Measurements from ENCODE around the gene AIF1.

The AIF1 gene

GRCh38 chr6:31621320-31621939 is 6.4 kb downstream of the AIF1 start:
- H3K4me3 ChIP-seq (ENCODE audit: low read depth in 1 of 2, low read length in 1 of 2), result peak overlapping the region; percentile 73 to 99
- peaks cover 42 to 43% of the 10 kb centered on the region in 2 experiments for H3K4me1 ChIP-seq (ENCODE audit: control insufficient read depth in 1 of 2, insufficient read depth in 1 of 2, low read depth in 1 of 2, low read length in 1 of 2)
- no peaks in the 10 kb centered on the region for H3K9me3 ChIP-seq
- peak overlapping the region; percentile 99 for H3K27ac ChIP-seq
- peaks cover 31% of the 10 kb centered on the region for H3K36me3 ChIP-seq
- TF ChIP-seq, protein P1, sequence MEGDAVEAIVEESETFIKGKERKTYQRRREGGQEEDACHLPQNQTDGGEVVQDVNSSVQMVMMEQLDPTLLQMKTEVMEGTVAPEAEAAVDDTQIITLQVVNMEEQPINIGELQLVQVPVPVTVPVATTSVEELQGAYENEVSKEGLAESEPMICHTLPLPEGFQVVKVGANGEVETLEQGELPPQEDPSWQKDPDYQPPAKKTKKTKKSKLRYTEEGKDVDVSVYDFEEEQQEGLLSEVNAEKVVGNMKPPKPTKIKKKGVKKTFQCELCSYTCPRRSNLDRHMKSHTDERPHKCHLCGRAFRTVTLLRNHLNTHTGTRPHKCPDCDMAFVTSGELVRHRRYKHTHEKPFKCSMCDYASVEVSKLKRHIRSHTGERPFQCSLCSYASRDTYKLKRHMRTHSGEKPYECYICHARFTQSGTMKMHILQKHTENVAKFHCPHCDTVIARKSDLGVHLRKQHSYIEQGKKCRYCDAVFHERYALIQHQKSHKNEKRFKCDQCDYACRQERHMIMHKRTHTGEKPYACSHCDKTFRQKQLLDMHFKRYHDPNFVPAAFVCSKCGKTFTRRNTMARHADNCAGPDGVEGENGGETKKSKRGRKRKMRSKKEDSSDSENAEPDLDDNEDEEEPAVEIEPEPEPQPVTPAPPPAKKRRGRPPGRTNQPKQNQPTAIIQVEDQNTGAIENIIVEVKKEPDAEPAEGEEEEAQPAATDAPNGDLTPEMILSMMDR (IDR thresholded peaks at IDR 0.05), result no peak
- no peaks in the 10 kb centered on the region for H3K27me3 ChIP-seq

GRCh38 chr6:31621991-31622390 is 7.0 kb downstream of the AIF1 start:
- Histone ChIP-seq H3K36me3 (peaks cover 37% of the 10 kb centered on the region), H3K27me3 (no peaks in the 10 kb centered on the region), H3K4me1 (ENCODE audit: control insufficient read depth in 1 of 2, insufficient read depth in 1 of 2, low read depth in 1 of 2, low read length in 1 of 2) (peaks cover 37 to 38% of the 10 kb centered on the region in 2 experiments), H3K27ac (peak overlapping the region; percentile 99), H3K9me3 (no peaks in the 10 kb centered on the region), H3K4me3 (ENCODE audit: low read depth in 1 of 2, low read length in 1 of 2) (peak overlapping the region; percentile 73 to 99)
- TF ChIP-seq, protein P1 (IDR thresholded peaks at IDR 0.05), result no peak

DNA sequence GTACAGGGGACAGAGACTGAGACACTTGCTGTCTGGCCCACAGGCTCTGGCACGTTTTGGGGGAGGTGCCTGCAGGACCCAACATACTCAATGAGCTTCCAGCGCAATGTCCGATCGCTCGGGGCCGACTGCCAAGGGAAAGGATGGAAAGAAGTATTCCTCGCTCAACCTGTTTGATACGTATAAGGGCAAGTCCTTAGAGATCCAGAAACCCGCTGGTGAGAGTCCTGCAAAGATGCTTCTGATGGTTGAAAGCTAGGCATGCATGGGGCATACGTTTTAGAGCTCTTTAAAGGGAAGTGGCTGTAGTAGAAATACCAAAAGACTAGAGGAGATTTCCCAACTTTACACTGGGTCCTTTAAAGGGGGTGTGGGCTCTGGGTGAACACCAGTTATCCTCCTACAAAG is 7.7 kb downstream of the AIF1 start:
- peaks cover 34 to 37% of the 10 kb centered on the region in 2 experiments for H3K4me1 ChIP-seq (ENCODE audit: control insufficient read depth in 1 of 2, insufficient read depth in 1 of 2, low read depth in 1 of 2, low read length in 1 of 2)
- H3K9me3 ChIP-seq, result no peaks in the 10 kb centered on the region
- H3K36me3 ChIP-seq, result peaks cover 44% of the 10 kb centered on the region
- H3K4me3 ChIP-seq (ENCODE audit: low read depth in 1 of 2, low read length in 1 of 2), result peak overlapping the region in 1 of 2 experiments; percentile 99
- H3K27ac ChIP-seq, result peak overlapping the region; percentile 99
- TF ChIP-seq, protein P1 (IDR thresholded peaks at IDR 0.05), result no peak
- no peaks in the 10 kb centered on the region for H3K27me3 ChIP-seq

GRCh38 chr6:31624070-31624469 is 9.0 kb downstream of the AIF1 start:
- Histone ChIP-seq H3K27me3 (no peaks in the 10 kb centered on the region), H3K4me3 (ENCODE audit: low read depth in 1 of 2, low read length in 1 of 2) (no peak overlapping the region), H3K4me1 (ENCODE audit: control insufficient read depth in 1 of 2, insufficient read depth in 1 of 2, low read depth in 1 of 2, low read length in 1 of 2) (peaks cover 30 to 33% of the 10 kb centered on the region in 2 experiments), H3K9me3 (no peaks in the 10 kb centered on the region), H3K36me3 (peaks cover 57% of the 10 kb centered on the region), H3K27ac (peak overlapping the region; percentile 99)
- TF ChIP-seq, protein P1 (IDR thresholded peaks at IDR 0.05), result no peak

- Histone ChIP-seq H3K27me3 (no peaks in the 10 kb centered on the region), H3K9me3 (no peaks in the 10 kb centered on the region), H3K4me3 (ENCODE audit: low read depth in 1 of 2, low read length in 1 of 2) (no peak overlapping the region), H3K27ac (no peak overlapping the region), H3K36me3 (peaks cover 86% of the 10 kb centered on the region), H3K4me1 (ENCODE audit: control insufficient read depth in 1 of 2, insufficient read depth in 1 of 2, low read depth in 1 of 2, low read length in 1 of 2) (peaks cover 13 to 15% of the 10 kb centered on the region in 2 experiments)
- TF ChIP-seq, protein P1 (IDR thresholded peaks at IDR 0.05), result no peak
Measured at GRCh38 chr6:31626952-31627351, 11.9 kb downstream of the AIF1 start.
